B cell (primary cell): Measurements from ENCODE around the gene PNISR.
A peak's percentile ranks its signal among the peaks of the same experiment; 100 is the strongest.

ENCODE experiments used
- EZH2 ChIP-seq: IDR thresholded peaks from 2 replicates; pipeline ENCODE4 v1.6.1; 2012; ENCODE audit warnings: borderline replicate concordance, low read depth, mild to moderate bottlenecking, moderate library complexity, low read length; ENCODE audit not compliant: insufficient read depth, poor library complexity, severe bottlenecking
- TF ChIP-seq, protein P1 (sequence below): fragments of 200-600 bp; IDR thresholded peaks from one replicate; pipeline ENCODE4 v1.8.0; 2022; ENCODE audit warnings: antibody characterized with exemption, mild to moderate bottlenecking

GRCh38 chr6:99434702-99435530, 9.8 kb upstream of the PNISR start:
- TF ChIP-seq, protein P1, sequence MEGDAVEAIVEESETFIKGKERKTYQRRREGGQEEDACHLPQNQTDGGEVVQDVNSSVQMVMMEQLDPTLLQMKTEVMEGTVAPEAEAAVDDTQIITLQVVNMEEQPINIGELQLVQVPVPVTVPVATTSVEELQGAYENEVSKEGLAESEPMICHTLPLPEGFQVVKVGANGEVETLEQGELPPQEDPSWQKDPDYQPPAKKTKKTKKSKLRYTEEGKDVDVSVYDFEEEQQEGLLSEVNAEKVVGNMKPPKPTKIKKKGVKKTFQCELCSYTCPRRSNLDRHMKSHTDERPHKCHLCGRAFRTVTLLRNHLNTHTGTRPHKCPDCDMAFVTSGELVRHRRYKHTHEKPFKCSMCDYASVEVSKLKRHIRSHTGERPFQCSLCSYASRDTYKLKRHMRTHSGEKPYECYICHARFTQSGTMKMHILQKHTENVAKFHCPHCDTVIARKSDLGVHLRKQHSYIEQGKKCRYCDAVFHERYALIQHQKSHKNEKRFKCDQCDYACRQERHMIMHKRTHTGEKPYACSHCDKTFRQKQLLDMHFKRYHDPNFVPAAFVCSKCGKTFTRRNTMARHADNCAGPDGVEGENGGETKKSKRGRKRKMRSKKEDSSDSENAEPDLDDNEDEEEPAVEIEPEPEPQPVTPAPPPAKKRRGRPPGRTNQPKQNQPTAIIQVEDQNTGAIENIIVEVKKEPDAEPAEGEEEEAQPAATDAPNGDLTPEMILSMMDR: peak; percentile 83
- TF ChIP-seq EZH2: no peak
